ENCODE data around the gene RRP12.

- TF ChIP-seq CTCF (IDR thresholded peaks at IDR 0.05) (no peak), POLR2A (IDR thresholded peaks at IDR 0.05) (no peak)
These were observed 90.0 kb downstream of the RRP12 start for GRCh38 chr10:97311111-97311626.
